Endothelial cell (in vitro differentiated cells): Measurements from ENCODE around the gene DIO3. TPM values are rescaled to one million over a fixed set of nuclear protein-coding genes. Genes with fewer than 3 reads are reported as not detected.

Experiments used
- DNase-seq: peaks from one replicate; pipeline ENCODE4 v3.0.0; 2021; ENCODE audit warnings: low spot score
- H3K27ac Mint-ChIP-seq: one replicate; pipeline ENCODE4 v1.8.0; 2021; ENCODE audit warnings: mixed read lengths, inconsistent platforms; ENCODE audit not compliant: unreplicated experiment
- H3K27me3 Mint-ChIP-seq: one replicate; pipeline ENCODE4 v1.8.0; 2021; ENCODE audit warnings: mild to moderate bottlenecking, moderate library complexity, mixed read lengths, inconsistent platforms; ENCODE audit not compliant: unreplicated experiment
- H3K36me3 Mint-ChIP-seq: one replicate; pipeline ENCODE4 v1.8.0; 2021; ENCODE audit warnings: mild to moderate bottlenecking, low read depth, mixed read lengths, inconsistent platforms; ENCODE audit not compliant: unreplicated experiment
- H3K4me1 Mint-ChIP-seq: one replicate; pipeline ENCODE4 v1.8.0; 2021; ENCODE audit warnings: mild to moderate bottlenecking, mixed read lengths, inconsistent platforms; ENCODE audit not compliant: unreplicated experiment
- H3K4me3 Mint-ChIP-seq: one replicate; pipeline ENCODE4 v1.8.0; 2021; ENCODE audit warnings: mild to moderate bottlenecking, mixed read lengths, inconsistent platforms; ENCODE audit not compliant: unreplicated experiment
- H3K9me3 Mint-ChIP-seq: one replicate; pipeline ENCODE4 v1.8.0; 2021; ENCODE audit warnings: mixed read lengths, inconsistent platforms; ENCODE audit not compliant: unreplicated experiment
- CTCF ChIP-seq: fragments of 200-600 bp; sonication (generic); IDR thresholded peaks from one replicate; pipeline ENCODE4 v1.5.0; 2021; ENCODE audit warnings: antibody characterized with exemption; ENCODE audit not compliant: unreplicated experiment
- total RNA-seq: library from RNA; stranded (reverse); fragmentation: NEBNext Ultra II Directional; extraction: Animal tissue kit (Norgen Biotek cat#: 25700); gene quantifications from one replicate; pipeline ENCODE4 v1.2.1, GENCODE V29; 2021; ENCODE audit not compliant: unreplicated experiment

Gene DIO3
- total RNA-seq, 1 donor from 2014 or later: 6.1 TPM

GRCh38 chr14:101556131-101556530 lies 5.2 kb upstream of the DIO3 start:
- Mint-ChIP-seq H3K27me3 (peaks cover 13% of the 10 kb centered on the region), H3K4me1 (peaks cover 3% of the 10 kb centered on the region), H3K27ac (no peak overlapping the region), H3K4me3 (no peak overlapping the region), H3K9me3 (no peaks in the 10 kb centered on the region), H3K36me3 (peaks cover 5% of the 10 kb centered on the region)
- TF ChIP-seq CTCF: no peak
- no peak for DNase-seq

GRCh38 chr14:101556566-101557320 lies 4.6 kb upstream of the DIO3 start:
- Mint-ChIP-seq H3K27me3 (peaks cover 12% of the 10 kb centered on the region), H3K4me3 (no peak overlapping the region), H3K27ac (no peak overlapping the region), H3K9me3 (no peaks in the 10 kb centered on the region), H3K4me1 (peaks cover 3% of the 10 kb centered on the region), H3K36me3 (peaks cover 5% of the 10 kb centered on the region)
- TF ChIP-seq CTCF: no peak
- DNase-seq: no peak

- Mint-ChIP-seq H3K36me3 (peaks cover 6% of the 10 kb centered on the region), H3K4me3 (no peak overlapping the region), H3K4me1 (peaks cover 3% of the 10 kb centered on the region), H3K27me3 (peaks cover 17% of the 10 kb centered on the region), H3K27ac (no peak overlapping the region), H3K9me3 (no peaks in the 10 kb centered on the region)
- TF ChIP-seq CTCF: no peak
- no peak for DNase-seq
These were observed 4.0 kb upstream of the DIO3 start for GRCh38 chr14:101557321-101557695.

GRCh38 chr14:101557811-101558738 lies 3.2 kb upstream of the DIO3 start:
- H3K4me3 Mint-ChIP-seq: peak overlapping the region; percentile 81
- no peaks in the 10 kb centered on the region for H3K9me3 Mint-ChIP-seq
- peaks cover 10% of the 10 kb centered on the region for H3K4me1 Mint-ChIP-seq
- H3K27ac Mint-ChIP-seq: no peak overlapping the region
- H3K27me3 Mint-ChIP-seq: peaks cover 24% of the 10 kb centered on the region
- no peak for TF ChIP-seq CTCF
- no peak for DNase-seq
- peaks cover 9% of the 10 kb centered on the region for H3K36me3 Mint-ChIP-seq
